IPS-NIHi7 (cell line): ENCODE results near the gene PLEKHF1.

ENCODE experiments used
- DNase-seq: peaks from one replicate; pipeline ENCODE4 v3.0.0; 2012; ENCODE audit warnings: mixed read lengths; ENCODE audit errors: extremely low spot score

Gene PLEKHF1

DNA sequence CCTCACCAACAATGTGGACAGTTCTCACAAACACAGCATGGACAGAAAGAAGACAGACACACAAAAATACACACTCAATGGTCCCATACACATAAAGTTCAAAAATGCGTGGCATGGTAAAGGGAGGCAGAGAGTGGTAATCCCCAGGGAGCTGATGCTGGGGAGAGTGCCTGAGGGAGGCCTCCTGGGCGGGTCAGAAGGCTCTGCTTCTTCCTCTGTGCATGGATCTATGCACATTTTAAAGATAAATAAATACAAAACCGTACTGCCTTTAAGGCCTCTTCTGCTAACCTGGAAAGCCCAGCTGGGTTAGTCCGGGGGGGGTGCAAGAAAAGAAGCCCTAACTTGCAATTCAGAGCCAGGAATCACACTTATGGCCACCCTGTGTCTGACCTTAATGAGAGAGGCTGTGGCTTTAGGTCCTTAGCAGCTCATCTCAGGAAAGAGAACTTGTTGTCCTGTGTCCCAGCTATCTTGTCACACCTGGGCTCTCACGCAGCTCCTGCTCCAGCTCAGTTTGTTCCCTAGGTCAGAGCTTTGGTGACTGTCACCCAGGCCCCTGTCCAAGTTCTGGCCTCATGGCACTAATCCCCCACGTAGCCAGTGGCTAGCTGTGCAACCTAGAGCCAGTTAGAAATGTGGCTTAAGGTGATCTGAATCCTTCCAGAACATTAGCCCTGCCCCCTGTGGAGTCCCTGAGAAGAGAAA, 30.7 kb upstream of the PLEKHF1 start:
- DNase-seq: no peak

- no peak for DNase-seq
These were observed 29.3 kb upstream of the PLEKHF1 start for GRCh38 chr19:29635963-29636362.

GRCh38 chr19:29636553-29637360, 28.5 kb upstream of the PLEKHF1 start:
- DNase-seq: no peak

- no peak for DNase-seq
These were observed 26.2 kb upstream of the PLEKHF1 start for GRCh38 chr19:29639086-29639485.

GRCh38 chr19:29640231-29640630, 25.0 kb upstream of the PLEKHF1 start:
- DNase-seq: no peak

DNA sequence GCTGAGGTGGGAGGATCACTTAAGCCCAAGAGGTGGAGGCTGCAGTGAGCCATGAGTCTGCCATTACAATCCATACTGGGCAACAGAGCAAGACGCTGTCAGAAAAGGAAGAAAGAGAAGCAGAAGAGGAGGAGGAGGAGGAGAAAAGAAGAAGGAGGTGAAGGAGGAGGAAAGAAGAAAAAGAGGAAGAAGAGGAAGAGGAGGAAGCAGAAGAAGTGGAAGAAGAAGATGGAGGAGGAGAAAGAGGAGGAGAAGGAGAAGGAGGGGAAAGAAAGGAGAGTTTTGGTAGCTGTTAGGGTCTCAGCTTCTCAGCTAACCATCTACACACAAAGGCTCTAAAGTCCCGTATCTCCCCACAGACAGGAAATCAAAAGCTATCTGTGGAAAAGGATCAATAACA, 23.7 kb upstream of the PLEKHF1 start:
- DNase-seq: no peak

DNA sequence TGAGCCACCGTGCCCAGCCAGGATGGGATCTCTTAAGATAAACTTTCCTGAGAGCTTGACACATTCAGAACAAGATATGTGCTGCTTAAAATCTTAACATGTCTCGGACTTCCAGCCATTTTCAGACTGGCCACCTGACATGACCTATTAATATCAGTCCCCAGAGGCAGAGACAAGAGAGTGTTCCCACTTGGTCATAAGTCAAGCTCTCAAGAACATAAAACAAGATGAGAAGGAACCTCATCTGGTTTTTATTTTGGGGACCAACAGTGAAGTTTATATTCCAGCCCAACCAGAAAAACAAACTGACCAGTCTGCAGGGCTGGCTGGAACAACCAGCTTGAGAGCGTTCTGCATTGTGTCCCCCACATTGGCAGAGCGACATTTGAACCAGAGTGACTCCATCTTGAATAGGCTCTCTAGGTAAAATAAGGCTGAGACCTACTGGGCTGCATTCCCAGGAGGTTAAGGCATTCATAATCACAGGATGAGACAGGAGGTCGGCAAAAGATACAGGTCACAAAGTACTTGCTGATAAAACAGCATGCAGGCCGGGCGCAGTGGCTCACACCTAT, 21.8 kb upstream of the PLEKHF1 start:
- no peak for DNase-seq

- DNase-seq: no peak
These were observed 21.1 kb upstream of the PLEKHF1 start for GRCh38 chr19:29644210-29644609.

- no peak for DNase-seq
These were observed 19.8 kb upstream of the PLEKHF1 start for GRCh38 chr19:29645491-29645867.

DNA sequence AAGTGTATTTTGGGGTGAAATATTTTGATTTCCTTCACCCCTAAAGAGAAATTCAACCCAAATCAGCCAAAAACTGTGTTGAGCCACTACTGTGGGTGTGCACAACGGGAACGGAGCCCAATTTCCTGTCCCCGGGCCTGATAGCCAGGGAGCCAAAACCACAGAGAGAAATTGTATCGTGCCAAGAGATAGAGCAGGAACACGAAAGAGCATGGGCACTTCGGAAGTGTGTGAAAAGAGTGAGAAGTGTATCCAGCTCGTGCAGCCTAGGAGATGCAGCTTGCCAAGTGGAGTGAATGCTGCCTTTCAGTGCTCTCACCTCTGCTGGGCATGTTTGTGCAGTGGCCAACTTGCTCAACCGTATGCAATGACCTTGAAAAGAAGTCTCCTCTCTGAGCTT, 19.4 kb upstream of the PLEKHF1 start:
- no peak for DNase-seq

- DNase-seq: no peak
These were observed 14.4 kb upstream of the PLEKHF1 start for GRCh38 chr19:29650772-29651387.

DNA sequence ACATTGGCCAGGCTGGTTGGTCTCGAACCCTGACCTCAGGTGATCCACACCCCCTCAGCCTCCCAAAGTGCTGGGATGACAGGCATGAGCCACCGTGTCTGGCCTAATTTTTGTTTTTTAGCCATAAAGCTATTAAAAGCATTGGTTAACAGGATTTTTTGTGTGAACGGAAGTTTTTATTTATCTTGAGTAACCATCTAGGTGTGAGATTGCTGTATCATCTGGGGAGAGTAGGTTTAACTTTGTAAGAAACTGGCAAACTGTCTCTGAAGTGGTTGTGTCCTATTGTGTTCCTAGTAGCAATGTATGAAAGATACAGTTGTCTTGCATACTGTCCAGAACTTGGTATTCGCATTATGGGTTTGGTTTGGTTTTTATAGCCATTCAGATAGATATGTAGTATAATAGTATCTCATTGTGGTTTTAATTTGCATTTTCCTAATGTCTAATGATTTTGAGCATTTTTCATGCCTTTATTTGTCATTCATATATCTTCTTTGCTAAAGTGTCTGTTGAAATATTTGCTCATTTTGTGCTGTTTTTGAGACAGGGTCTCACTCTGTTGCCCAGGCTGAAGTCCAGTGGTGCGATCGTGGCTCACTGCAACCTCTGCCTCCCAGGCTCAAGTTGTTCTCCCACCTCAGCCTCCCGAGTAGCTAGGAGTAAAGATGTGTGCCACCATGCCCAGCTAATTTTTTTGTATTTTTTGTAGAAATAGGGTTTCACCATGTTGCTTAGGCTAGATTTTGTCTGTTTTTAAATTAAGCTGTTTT, 13.5 kb upstream of the PLEKHF1 start:
- DNase-seq: no peak

DNA sequence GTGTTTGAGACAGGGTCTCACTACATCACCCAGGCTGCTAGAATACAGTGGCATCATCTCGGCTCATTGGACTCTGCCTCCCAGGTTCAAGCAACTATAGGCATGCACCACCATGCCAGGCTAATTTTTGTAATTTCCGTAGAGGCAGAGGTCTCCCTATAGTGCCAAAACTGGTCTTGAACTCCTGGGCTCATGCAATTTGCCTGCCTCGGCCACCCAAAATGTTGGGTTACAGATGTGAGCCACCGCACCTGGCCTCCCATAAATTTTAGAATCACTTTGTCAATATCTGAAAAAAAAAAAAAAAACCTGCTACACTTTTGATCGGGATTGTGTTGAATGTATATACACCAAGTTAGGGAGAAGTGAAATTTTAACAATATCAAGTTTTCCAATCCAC, 11.9 kb upstream of the PLEKHF1 start:
- no peak for DNase-seq

DNA sequence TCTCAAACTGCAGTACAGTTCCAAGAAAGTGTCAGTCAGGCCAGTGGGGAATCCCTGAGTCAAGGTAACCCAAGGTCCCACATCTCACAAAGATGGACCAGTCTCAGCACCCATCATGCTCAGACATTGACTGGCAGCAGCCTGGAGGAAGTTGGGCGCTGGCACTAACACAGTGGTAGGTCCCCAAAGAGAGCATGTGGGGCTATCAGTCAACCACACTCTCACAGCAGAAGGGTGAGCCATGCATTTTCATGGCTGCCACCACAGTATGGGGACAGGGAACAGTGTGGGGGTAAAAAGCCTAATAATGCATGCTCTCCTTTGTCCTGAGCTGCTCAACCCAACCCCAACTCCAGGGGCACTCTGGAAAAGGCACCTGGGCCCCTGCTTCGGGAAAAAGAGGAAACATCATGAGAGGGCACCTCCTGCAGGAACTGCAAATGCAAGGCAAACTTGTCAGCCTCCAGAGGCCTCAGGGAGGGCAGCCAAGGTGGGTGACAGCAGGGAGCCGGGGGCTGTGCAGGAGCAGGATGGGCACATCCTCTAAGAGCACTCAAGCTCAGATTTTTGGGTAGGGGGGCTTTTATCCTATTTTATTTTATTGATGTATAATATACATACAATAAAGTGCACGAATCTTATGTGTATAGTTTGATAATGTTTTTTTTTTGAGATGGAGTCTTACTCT, 9.5 kb upstream of the PLEKHF1 start:
- DNase-seq: no peak

GRCh38 chr19:29658221-29658991, 6.9 kb upstream of the PLEKHF1 start:
- no peak for DNase-seq

DNA sequence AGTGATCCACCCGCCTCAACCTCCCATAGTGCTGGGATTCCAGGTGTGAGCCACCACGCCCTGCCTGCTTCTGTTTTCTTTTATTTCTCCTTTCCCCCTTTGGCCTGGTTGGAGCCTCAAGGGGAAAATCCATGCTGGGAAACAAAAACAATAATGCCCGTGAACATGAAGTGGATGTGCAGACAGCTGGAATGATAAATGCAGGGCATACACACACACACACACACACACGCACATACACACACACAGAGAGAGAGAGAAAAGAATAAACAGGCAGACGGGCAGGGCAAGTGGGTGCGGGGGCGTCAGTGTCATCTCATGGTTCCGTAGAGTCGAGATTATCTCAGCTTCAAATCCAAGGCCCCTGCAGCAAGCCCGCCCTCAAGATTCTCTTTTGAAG, 4.4 kb upstream of the PLEKHF1 start:
- no peak for DNase-seq

DNA sequence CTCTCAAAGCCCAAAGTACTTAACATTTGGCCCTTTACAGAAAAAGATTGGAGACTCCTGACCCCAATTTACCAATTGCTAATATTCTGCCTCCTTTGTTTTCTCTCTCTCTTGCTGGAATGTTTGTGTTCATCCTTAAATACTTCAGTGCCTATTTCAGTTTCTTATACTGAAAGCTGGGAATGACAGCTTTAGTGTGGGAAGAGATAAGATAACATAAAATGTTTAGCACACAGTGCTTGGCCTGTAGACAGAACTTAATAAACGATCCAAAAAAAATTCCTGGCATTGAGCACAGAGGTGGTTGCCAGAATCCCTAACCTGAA, 3.0 kb upstream of the PLEKHF1 start:
- DNase-seq: no peak

DNA sequence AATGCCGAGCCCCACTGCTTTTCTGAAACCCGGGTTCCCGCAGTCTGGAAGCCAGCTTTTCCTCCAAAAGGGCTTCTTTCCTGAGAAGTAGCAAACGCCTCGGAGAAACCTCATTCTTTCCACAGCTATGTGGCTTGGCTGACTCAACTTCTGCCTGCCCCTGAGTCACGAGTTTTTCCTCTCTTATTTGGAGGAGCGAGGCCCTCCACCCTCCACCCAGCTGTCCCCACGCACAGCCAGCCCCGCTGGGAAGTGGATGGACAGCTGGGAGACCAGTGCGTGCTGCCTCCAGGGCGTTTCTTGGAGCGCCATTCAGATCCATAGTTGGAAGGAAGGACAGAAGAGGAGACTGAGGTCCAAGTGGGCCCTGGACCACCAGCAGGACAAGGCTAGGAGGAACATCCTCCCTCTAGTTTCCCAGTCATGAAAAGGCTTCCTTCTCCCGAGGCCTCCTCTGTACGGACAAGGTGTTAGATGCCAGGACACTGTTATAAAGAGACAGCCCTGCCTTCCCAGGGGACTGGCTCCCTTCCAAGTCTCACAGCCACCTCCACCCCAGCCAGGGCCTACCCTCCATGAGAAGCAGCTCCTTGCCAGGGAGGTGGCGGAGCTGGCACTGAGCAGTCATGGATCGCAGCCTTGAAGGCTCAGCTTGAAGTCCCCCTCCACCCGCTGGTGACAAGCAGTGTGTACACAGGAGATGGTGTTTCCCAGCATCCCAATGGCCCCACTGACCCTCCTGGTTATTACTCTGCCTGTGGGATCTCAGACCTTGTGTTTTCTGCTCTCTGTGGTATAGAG, 2.5 kb upstream of the PLEKHF1 start:
- DNase-seq: no peak

GRCh38 chr19:29663861-29664752, 1.2 kb upstream of the PLEKHF1 start:
- no peak for DNase-seq
